ENCODE measurements around the gene AQP12B. TPM values are rescaled to one million over a fixed set of nuclear protein-coding genes. Genes with fewer than 3 reads are reported as not detected.

Gene AQP12B
- polyA plus RNA-seq, 1 of the 3 experiments (the other 2 are of a cell fraction) = not detected

GRCh38 chr2:240637901-240638345 lies 44.8 kb downstream of the AQP12B start:
- no peaks in the 10 kb centered on the region for H3K9me3 ChIP-seq
- H3K9me2 ChIP-seq = no peaks in the 10 kb centered on the region
- no peak overlapping the region for H2AFZ ChIP-seq (ENCODE audit: low read depth)
- TF ChIP-seq RCOR1 (IDR thresholded peaks at IDR 0.05; ENCODE audit: low read length) = no peak
- no peak for TF ChIP-seq REST (IDR thresholded peaks at IDR 0.05; ENCODE audit: low read depth, low read length)
- H3K27ac ChIP-seq (ENCODE audit: low read depth in 2 of 2, low read length in 1 of 2) = no peak overlapping the region
- ChIA-PET CTCF (interaction anchor here (0.7 kb wide), 1 partner anchor 202 kb away, joined by 3 read pairs; no protein-coding TSS in a partner anchor), POLR2A (no interaction called here)
- no peaks in the 10 kb centered on the region for H3K79me2 ChIP-seq (ENCODE audit: insufficient read depth)
- no peak for DNase-seq
- no peak overlapping the region for H3K9ac ChIP-seq
- no peaks in the 10 kb centered on the region for H4K20me1 ChIP-seq (ENCODE audit: insufficient read depth)
- no peaks in the 10 kb centered on the region for H3K27me3 ChIP-seq (ENCODE audit: insufficient read depth)
- no peaks in the 10 kb centered on the region for H3F3A ChIP-seq (replicated peaks; ENCODE audit: insufficient read depth)
- H3K4me2 ChIP-seq = no peak overlapping the region
- 24% methylated on average over 5 of the region's 8 CpGs for WGBS (ENCODE audit: low lambda C conversion rate)
- H3K4me1 ChIP-seq (ENCODE audit: control insufficient read depth in 1 of 2, insufficient read depth in 2 of 2, low read depth in 1 of 2, low read length in 1 of 2) = no peaks in the 10 kb centered on the region; a peak in 1 of 4 replicates
- no peak overlapping the region for H3K4me3 ChIP-seq (ENCODE audit: low read depth in 2 of 2, low read length in 1 of 2)
- no peaks in the 10 kb centered on the region for H3K36me3 ChIP-seq (replicated peaks in 1 of 2; ENCODE audit: control insufficient read depth in 1 of 2, insufficient read depth in 2 of 2, low read length in 1 of 2)

GRCh38 chr2:240637116-240637900 lies 45.4 kb downstream of the AQP12B start:
- H3K4me3 ChIP-seq (ENCODE audit: low read depth in 2 of 2, low read length in 1 of 2) = no peak overlapping the region
- no peaks in the 10 kb centered on the region for H3K9me3 ChIP-seq
- H3K9me2 ChIP-seq = no peaks in the 10 kb centered on the region
- H3K79me2 ChIP-seq (ENCODE audit: insufficient read depth) = no peaks in the 10 kb centered on the region
- POLR2A ChIA-PET = no interaction called here
- DNase-seq = peak; percentile 24
- no peaks in the 10 kb centered on the region for H3K4me1 ChIP-seq (ENCODE audit: control insufficient read depth in 1 of 2, insufficient read depth in 2 of 2, low read depth in 1 of 2, low read length in 1 of 2)
- no peak overlapping the region for H3K27ac ChIP-seq (ENCODE audit: low read depth in 2 of 2, low read length in 1 of 2)
- no peaks in the 10 kb centered on the region for H3K36me3 ChIP-seq (replicated peaks in 1 of 2; ENCODE audit: control insufficient read depth in 1 of 2, insufficient read depth in 2 of 2, low read length in 1 of 2)
- CTCF ChIA-PET = interaction anchor here (0.7 kb wide), 2 partner anchors 203 to 456 kb away, joined by 3 read pairs; no protein-coding TSS in a partner anchor
- 24% methylated on average over 6 of the region's 17 CpGs for WGBS (ENCODE audit: low lambda C conversion rate)
- no peak overlapping the region for H2AFZ ChIP-seq (ENCODE audit: low read depth)
- H3K9ac ChIP-seq = no peak overlapping the region
- no peaks in the 10 kb centered on the region for H3F3A ChIP-seq (replicated peaks; ENCODE audit: insufficient read depth)
- no peaks in the 10 kb centered on the region for H3K27me3 ChIP-seq (ENCODE audit: insufficient read depth)
- no peaks in the 10 kb centered on the region for H4K20me1 ChIP-seq (ENCODE audit: insufficient read depth)
- H3K4me2 ChIP-seq = no peak overlapping the region
- TF ChIP-seq ZBTB33 (IDR thresholded peaks at IDR 0.05; ENCODE audit: borderline replicate concordance, low read depth) = no peak
- no peak for TF ChIP-seq RAD21 (IDR thresholded peaks at IDR 0.05; ENCODE audit: low read length)
- TF ChIP-seq NRF1 (IDR thresholded peaks at IDR 0.05; ENCODE audit: low read depth, low read length) = no peak
- no peak for TF ChIP-seq IRF3 (IDR thresholded peaks at IDR 0.05; ENCODE audit: low read depth, low read length)
- no peak for TF ChIP-seq MEF2A (IDR thresholded peaks at IDR 0.05; ENCODE audit: borderline replicate concordance, low read depth)
- TF ChIP-seq ELF1 (IDR thresholded peaks at IDR 0.05) = no peak
- no peak for TF ChIP-seq PBX3 (IDR thresholded peaks at IDR 0.05)
- TF ChIP-seq REST (IDR thresholded peaks at IDR 0.05; ENCODE audit: low read depth, low read length) = no peak
- TF ChIP-seq SMC3 (IDR thresholded peaks at IDR 0.05; ENCODE audit: low read depth, low read length) = no peak
- no peak for TF ChIP-seq SIN3A (IDR thresholded peaks at IDR 0.05; ENCODE audit: borderline replicate concordance, low read depth, low read length)
- TF ChIP-seq JUND (IDR thresholded peaks at IDR 0.05) = no peak
- TF ChIP-seq EZH2phosphoT487 (IDR thresholded peaks at IDR 0.05; ENCODE audit: borderline replicate concordance, low read depth) = no peak
- TF ChIP-seq POLR2AphosphoS5 (IDR thresholded peaks at IDR 0.05; ENCODE audit: low read depth, low read length) = no peak

Data from SK-N-SH (cell line).